GM19328 (cell line): ENCODE measurements around the gene DLX4.

Experiments
- ATAC-seq: cut with Tn5 transposase; IDR thresholded peaks from one replicate; pipeline ENCODE4 v1.9.1; 2021; ENCODE audit warnings: mild to moderate bottlenecking, moderate library complexity; ENCODE audit not compliant: unreplicated experiment

Gene DLX4

GRCh38 chr17:49968405-49969133, 421 bp upstream of the DLX4 start:
- no peak for ATAC-seq

- no peak for ATAC-seq
Measured at GRCh38 chr17:49969795-49970389, 902 bp downstream of the DLX4 start.

- ATAC-seq, result no peak
Measured at GRCh38 chr17:49970498-49970897, 1.5 kb downstream of the DLX4 start.

GRCh38 chr17:49971199-49971847, 2.3 kb downstream of the DLX4 start:
- ATAC-seq, result no peak

GRCh38 chr17:49971848-49972485, 3.0 kb downstream of the DLX4 start:
- no peak for ATAC-seq

GRCh38 chr17:49972486-49973270, 3.7 kb downstream of the DLX4 start:
- no peak for ATAC-seq

GRCh38 chr17:49973271-49973615, 4.3 kb downstream of the DLX4 start:
- ATAC-seq, result no peak

- no peak for ATAC-seq
Measured at GRCh38 chr17:49975531-49975930, 6.5 kb downstream of the DLX4 start.

GRCh38 chr17:49976163-49976827, 7.3 kb downstream of the DLX4 start:
- no peak for ATAC-seq

GRCh38 chr17:49976828-49977202, 7.8 kb downstream of the DLX4 start:
- ATAC-seq, result no peak

- no peak for ATAC-seq
Measured at GRCh38 chr17:49977463-49978389, 8.7 kb downstream of the DLX4 start.

- ATAC-seq, result no peak
Measured at GRCh38 chr17:49978501-49978900, 9.5 kb downstream of the DLX4 start.

GRCh38 chr17:49979748-49980479, 10.9 kb downstream of the DLX4 start:
- ATAC-seq, result no peak

- no peak for ATAC-seq
Measured at GRCh38 chr17:49980703-49981197, 11.8 kb downstream of the DLX4 start.

- ATAC-seq, result no peak
Measured at GRCh38 chr17:49984283-49984682, 15.3 kb downstream of the DLX4 start.

GRCh38 chr17:49984776-49985175, 15.8 kb downstream of the DLX4 start:
- ATAC-seq, result no peak

GRCh38 chr17:49985310-49985990, 16.5 kb downstream of the DLX4 start:
- no peak for ATAC-seq
